Measurements from ENCODE around the gene WASHC3.

DNA sequence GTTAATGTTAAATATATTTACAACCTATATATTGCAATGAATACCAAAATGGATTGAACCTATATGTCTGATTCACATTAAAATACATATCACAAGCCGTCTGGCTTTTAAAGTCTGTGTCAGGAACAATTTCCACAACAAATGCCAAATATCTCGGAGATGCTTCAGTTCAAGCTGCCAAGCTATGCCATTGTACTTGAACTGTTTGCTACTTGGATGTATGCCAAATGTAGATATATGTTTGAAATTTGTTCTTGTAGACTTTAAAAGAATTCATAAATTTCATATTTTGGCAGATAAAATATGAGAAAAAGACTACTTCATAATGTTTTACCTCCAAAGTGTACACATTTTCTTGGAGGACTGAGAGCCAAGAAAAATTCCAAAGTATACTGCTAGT, 37.0 kb downstream of the WASHC3 start:
- TF ChIP-seq, protein P1, sequence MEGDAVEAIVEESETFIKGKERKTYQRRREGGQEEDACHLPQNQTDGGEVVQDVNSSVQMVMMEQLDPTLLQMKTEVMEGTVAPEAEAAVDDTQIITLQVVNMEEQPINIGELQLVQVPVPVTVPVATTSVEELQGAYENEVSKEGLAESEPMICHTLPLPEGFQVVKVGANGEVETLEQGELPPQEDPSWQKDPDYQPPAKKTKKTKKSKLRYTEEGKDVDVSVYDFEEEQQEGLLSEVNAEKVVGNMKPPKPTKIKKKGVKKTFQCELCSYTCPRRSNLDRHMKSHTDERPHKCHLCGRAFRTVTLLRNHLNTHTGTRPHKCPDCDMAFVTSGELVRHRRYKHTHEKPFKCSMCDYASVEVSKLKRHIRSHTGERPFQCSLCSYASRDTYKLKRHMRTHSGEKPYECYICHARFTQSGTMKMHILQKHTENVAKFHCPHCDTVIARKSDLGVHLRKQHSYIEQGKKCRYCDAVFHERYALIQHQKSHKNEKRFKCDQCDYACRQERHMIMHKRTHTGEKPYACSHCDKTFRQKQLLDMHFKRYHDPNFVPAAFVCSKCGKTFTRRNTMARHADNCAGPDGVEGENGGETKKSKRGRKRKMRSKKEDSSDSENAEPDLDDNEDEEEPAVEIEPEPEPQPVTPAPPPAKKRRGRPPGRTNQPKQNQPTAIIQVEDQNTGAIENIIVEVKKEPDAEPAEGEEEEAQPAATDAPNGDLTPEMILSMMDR (IDR thresholded peaks at IDR 0.05) = no peak
- TF ChIP-seq POLR2AphosphoS5 (IDR thresholded peaks at IDR 0.05) (no peak), POLR2A (IDR thresholded peaks at IDR 0.05) (no peak), EP300 (IDR thresholded peaks at IDR 0.05) (no peak)

Measured in suprapubic skin (tissue), 4 donors.